Keratinocyte (primary cell): ENCODE results near the gene WFDC1. TPM values are rescaled to one million over a fixed set of nuclear protein-coding genes. Genes with fewer than 3 reads are reported as not detected.
A peak's percentile ranks its signal among the peaks of the same experiment; 100 is the strongest.

ENCODE experiments used
- DNase-seq: peaks from one replicate; pipeline ENCODE4 v3.0.0-alpha.2; 2011; ENCODE audit warnings: low read depth, missing footprints, low spot score
- FAIRE-seq: peaks from 2 replicates; lab custom pipeline; 2011; peaks lifted over from hg19 to GRCh38; lab: Jason Lieb, UNC
- H2AFZ ChIP-seq: 2 replicates; pipeline ENCODE4 v1.6.0; 2012; ENCODE audit warnings: low read length, control low read depth, inconsistent platforms; ENCODE audit not compliant: control insufficient read depth
- H3K27ac ChIP-seq: 2 replicates; pipeline ENCODE4 v1.5.1; 2011; ENCODE audit warnings: low read length; ENCODE audit not compliant: control insufficient read depth, insufficient read depth
- H3K27me3 ChIP-seq: 3 replicates; pipeline ENCODE4 v1.6.0; 2011; ENCODE audit warnings: low read length; ENCODE audit not compliant: control insufficient read depth, insufficient read depth; ENCODE audit errors: extremely low read depth
- H3K36me3 ChIP-seq, 2 experiments: 2 replicates in 1 of 2; 3 replicates in 1 of 2; pipeline ENCODE4 v1.5.1; 2011; ENCODE audit warnings: low read length in 2 of 2, mild to moderate bottlenecking in 1 of 2; ENCODE audit not compliant: control insufficient read depth in 2 of 2, insufficient read depth in 2 of 2; ENCODE audit errors: extremely low read depth in 1 of 2
- H3K4me1 ChIP-seq: 3 replicates; pipeline ENCODE4 v1.5.1; 2011; ENCODE audit warnings: low read length; ENCODE audit not compliant: control insufficient read depth, insufficient read depth; ENCODE audit errors: extremely low read depth
- H3K4me2 ChIP-seq: 3 replicates; pipeline ENCODE4 v1.6.0; 2011; ENCODE audit warnings: low read depth, low read length; ENCODE audit not compliant: control insufficient read depth, insufficient read depth; ENCODE audit errors: extremely low read depth
- H3K4me3 ChIP-seq, 3 experiments: fragments of 200-600 bp in 1 of 3; sonication (generic) in 1 of 3; 2 replicates in 2 of 3; 3 replicates in 1 of 3; pipeline ENCODE4 v1.5.1; 2011 to 2016; ENCODE audit warnings: low read length in 3 of 3, mild to moderate bottlenecking in 3 of 3, control low read depth in 2 of 3, inconsistent platforms in 1 of 3, low read depth in 1 of 3, mixed read lengths in 1 of 3, mixed run types in 1 of 3, moderate library complexity in 1 of 3; ENCODE audit not compliant: control insufficient read depth in 2 of 3, insufficient read depth in 2 of 3; ENCODE audit errors: extremely low read depth in 1 of 3
- H3K79me2 ChIP-seq: 2 replicates; pipeline ENCODE4 v1.6.0; 2012; ENCODE audit warnings: low read length; ENCODE audit not compliant: control insufficient read depth, insufficient read depth
- H3K9ac ChIP-seq: 3 replicates; pipeline ENCODE4 v1.6.0; 2011; ENCODE audit warnings: low read length; ENCODE audit not compliant: control insufficient read depth, insufficient read depth; ENCODE audit errors: extremely low read depth
- H3K9me1 ChIP-seq: 3 replicates; pipeline ENCODE4 v1.6.0; 2011; ENCODE audit warnings: low read length; ENCODE audit not compliant: control insufficient read depth, insufficient read depth; ENCODE audit errors: extremely low read depth
- H3K9me3 ChIP-seq: 2 replicates; pipeline ENCODE4 v1.5.1; 2012; ENCODE audit warnings: low read depth, low read length; ENCODE audit not compliant: control insufficient read depth
- H4K20me1 ChIP-seq: 3 replicates; pipeline ENCODE4 v1.6.0; 2011; ENCODE audit warnings: low read length; ENCODE audit not compliant: control insufficient read depth, insufficient read depth; ENCODE audit errors: extremely low read depth
- EZH2 ChIP-seq: IDR thresholded peaks from one replicate; pipeline ENCODE4 v1.6.1; 2012; ENCODE audit warnings: inconsistent platforms, mild to moderate bottlenecking, low read length, moderate library complexity
- dilution Hi-C: fragments of 300-500 bp; cut with MboI; formaldehyde crosslinking; loops from one replicate; pipeline ENCODE4 v1.7.0; 2020; ENCODE audit warnings: low sequenced_read_pairs; ENCODE audit not compliant: extremely low pct_ligation_motif_present
- polyA plus RNA-seq, 5 experiments: library from polyadenylated mRNA; depleted of rRNA in 3 of 5; stranded (reverse) in 3 of 5; stranded (forward) in 1 of 5; unstranded in 1 of 5; fragments of >200 nt; gene quantifications; 1 replicate in 1 of 5; 2 replicates in 3 of 5; 3 replicates in 1 of 5; pipeline versions ENCODE4 v1.2.1 to v1.2.3, GENCODE V29; 2011 to 2012; ENCODE audit warnings: missing spikeins in 2 of 5, low read depth in 1 of 5, low replicate concordance in 1 of 5
- TF ChIP-seq, protein P1 (sequence below), 3 experiments: IDR thresholded peaks in 1 of 3; conservative IDR thresholded peaks in 1 of 3; optimal IDR thresholded peaks in 1 of 3; 2 replicates in 2 of 3; 3 replicates in 1 of 3; pipeline versions ENCODE3 to v1.5.1; 2011; ENCODE audit warnings: low read length in 3 of 3, mild to moderate bottlenecking in 3 of 3, moderate library complexity in 2 of 3, control low read depth in 1 of 3, inconsistent platforms in 1 of 3; ENCODE audit not compliant: insufficient read depth in 2 of 3; ENCODE audit errors: extremely low read depth in 1 of 3

The WFDC1 gene
- polyA plus RNA-seq, 1 donor (not counting 4 experiments of a cell fraction or from before 2014, with no cell fraction given), result not detected

DNA sequence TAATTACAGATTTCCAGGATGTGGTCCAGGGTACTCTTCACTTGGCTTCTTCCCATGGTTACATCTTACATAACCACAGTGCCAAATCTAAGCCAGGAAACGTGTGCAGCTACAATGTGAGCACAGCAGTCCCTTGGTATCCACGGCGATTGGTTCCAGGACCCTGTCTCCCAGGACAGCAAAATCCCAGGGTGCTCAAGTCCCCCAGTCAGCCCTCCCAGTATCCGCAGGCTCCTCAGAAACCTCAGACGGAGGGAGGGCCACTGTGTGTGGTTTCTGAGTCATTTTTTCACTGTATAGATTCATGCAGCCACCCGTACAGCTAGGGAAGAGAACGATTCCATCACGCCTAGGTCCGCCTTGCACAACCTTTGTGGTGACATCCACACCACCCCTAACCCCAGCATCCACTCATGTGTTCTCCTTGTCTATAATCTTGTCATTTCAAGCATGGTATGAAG, 62.5 kb downstream of the WFDC1 start:
- no peak overlapping the region for H3K4me3 ChIP-seq
- H2AFZ ChIP-seq, result no peak overlapping the region
- no peaks in the 10 kb centered on the region for H3K36me3 ChIP-seq
- H3K9ac ChIP-seq, result no peak overlapping the region
- no peaks in the 10 kb centered on the region for H3K9me1 ChIP-seq
- H3K79me2 ChIP-seq, result no peaks in the 10 kb centered on the region
- DNase-seq (no peak), FAIRE-seq (peak; percentile 98)
- dilution Hi-C loops, result no loop called here
- H3K27ac ChIP-seq, result no peak overlapping the region
- peaks cover 17% of the 10 kb centered on the region for H3K27me3 ChIP-seq
- no peaks in the 10 kb centered on the region for H3K9me3 ChIP-seq
- peaks cover 33% of the 10 kb centered on the region for H3K4me1 ChIP-seq
- TF ChIP-seq EZH2, result no peak
- TF ChIP-seq, protein P1, sequence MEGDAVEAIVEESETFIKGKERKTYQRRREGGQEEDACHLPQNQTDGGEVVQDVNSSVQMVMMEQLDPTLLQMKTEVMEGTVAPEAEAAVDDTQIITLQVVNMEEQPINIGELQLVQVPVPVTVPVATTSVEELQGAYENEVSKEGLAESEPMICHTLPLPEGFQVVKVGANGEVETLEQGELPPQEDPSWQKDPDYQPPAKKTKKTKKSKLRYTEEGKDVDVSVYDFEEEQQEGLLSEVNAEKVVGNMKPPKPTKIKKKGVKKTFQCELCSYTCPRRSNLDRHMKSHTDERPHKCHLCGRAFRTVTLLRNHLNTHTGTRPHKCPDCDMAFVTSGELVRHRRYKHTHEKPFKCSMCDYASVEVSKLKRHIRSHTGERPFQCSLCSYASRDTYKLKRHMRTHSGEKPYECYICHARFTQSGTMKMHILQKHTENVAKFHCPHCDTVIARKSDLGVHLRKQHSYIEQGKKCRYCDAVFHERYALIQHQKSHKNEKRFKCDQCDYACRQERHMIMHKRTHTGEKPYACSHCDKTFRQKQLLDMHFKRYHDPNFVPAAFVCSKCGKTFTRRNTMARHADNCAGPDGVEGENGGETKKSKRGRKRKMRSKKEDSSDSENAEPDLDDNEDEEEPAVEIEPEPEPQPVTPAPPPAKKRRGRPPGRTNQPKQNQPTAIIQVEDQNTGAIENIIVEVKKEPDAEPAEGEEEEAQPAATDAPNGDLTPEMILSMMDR (optimal IDR thresholded peaks at IDR 0.05 in 1 of 3, IDR thresholded peaks at IDR 0.05 in 1 of 3, conservative IDR thresholded peaks at IDR 0.05 in 1 of 3; ENCODE audit: extremely low read depth in 1 of 3, insufficient read depth in 2 of 3, low read length in 3 of 3), result no peak
- H4K20me1 ChIP-seq, result no peaks in the 10 kb centered on the region
- H3K4me2 ChIP-seq, result peak overlapping the region; percentile 58

DNA sequence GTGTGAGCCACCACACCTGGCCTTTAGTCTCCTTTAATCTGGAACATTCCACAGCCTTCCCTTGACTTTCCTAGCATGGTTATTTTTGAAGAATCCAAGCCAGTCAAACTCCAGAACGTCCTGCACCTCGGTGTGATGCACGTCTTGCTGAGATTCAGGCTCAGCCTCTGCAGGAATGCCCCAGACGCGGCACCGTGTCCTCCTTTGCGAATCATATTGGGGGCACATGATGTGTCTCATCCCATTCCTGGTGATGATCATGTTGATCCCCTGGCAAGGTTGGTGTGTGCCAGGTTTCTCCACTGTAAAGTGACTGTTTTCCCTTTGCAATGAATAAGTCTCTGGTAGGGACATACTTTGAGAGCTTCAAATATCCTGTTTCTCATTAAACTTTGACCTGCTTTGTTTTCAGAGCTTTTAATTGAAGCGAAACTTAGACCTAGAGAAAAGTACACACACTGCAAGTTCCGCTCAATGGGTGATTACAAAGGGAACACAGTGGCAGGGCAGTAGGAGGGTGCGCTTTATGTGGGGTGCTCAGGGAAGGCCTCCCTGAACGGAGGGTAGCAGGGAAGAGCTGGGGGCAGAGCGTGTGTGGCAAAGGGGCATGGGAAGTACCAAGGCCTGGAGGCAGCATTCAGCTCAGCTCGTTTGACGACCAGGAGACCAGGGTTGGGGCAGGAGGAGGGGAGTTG, 64.1 kb downstream of the WFDC1 start:
- dilution Hi-C loops, result no loop called here
- H3K4me3 ChIP-seq, result no peak overlapping the region
- H3K27ac ChIP-seq, result no peak overlapping the region
- H3K4me2 ChIP-seq, result no peak overlapping the region
- no peaks in the 10 kb centered on the region for H3K9me3 ChIP-seq
- no peak for DNase-seq
- H3K27me3 ChIP-seq, result peaks cover 20% of the 10 kb centered on the region
- no peak overlapping the region for H3K9ac ChIP-seq
- peaks cover 33% of the 10 kb centered on the region for H3K4me1 ChIP-seq
- H2AFZ ChIP-seq, result no peak overlapping the region
- no peaks in the 10 kb centered on the region for H3K36me3 ChIP-seq
- no peak for FAIRE-seq
- no peaks in the 10 kb centered on the region for H3K9me1 ChIP-seq
- H4K20me1 ChIP-seq, result no peaks in the 10 kb centered on the region
- no peak for TF ChIP-seq EZH2
- TF ChIP-seq, protein P1 (optimal IDR thresholded peaks at IDR 0.05 in 1 of 3, IDR thresholded peaks at IDR 0.05 in 1 of 3, conservative IDR thresholded peaks at IDR 0.05 in 1 of 3; ENCODE audit: extremely low read depth in 1 of 3, insufficient read depth in 2 of 3, low read length in 3 of 3), result no peak
- H3K79me2 ChIP-seq, result no peaks in the 10 kb centered on the region
